SK-N-SH (cell line): ENCODE data around the gene NACAD. TPM values are rescaled to one million over a fixed set of nuclear protein-coding genes. Genes with fewer than 3 reads are reported as not detected.
A peak's percentile ranks its signal among the peaks of the same experiment; 100 is the strongest.

Experiments
- CTCF ChIA-PET: fragments of 300-600, 350-600 bp; formaldehyde crosslinking; extraction: SDS; loops from one replicate; lab custom pipeline; 2021; lab: Yijun Ruan, JAX
- POLR2A ChIA-PET: fragments of 350-600 bp; sonication (Branson Sonifier 250); formaldehyde crosslinking; extraction: SDS; loops from one replicate; lab custom pipeline; 2020; ENCODE audit warnings: antibody characterized with exemption, inconsistent platforms; lab: Yijun Ruan, JAX
- DNase-seq: peaks from one replicate; pipeline ENCODE4 v3.0.0; 2012
- H2AFZ ChIP-seq: fragments of 200-600 bp; sonication (generic); 2 replicates; pipeline ENCODE4 v1.8.1; 2016; ENCODE audit warnings: antibody characterized with exemption, mild to moderate bottlenecking, low read depth
- H3F3A ChIP-seq: fragments of 200-600 bp; sonication (generic); replicated peaks from 2 replicates; pipeline ENCODE3; 2016; ENCODE audit warnings: antibody characterized with exemption, mild to moderate bottlenecking; ENCODE audit not compliant: insufficient read depth
- H3K27ac ChIP-seq, 2 experiments: fragments of 200-500 bp in 1 of 2; fragments of 200-600 bp in 1 of 2; sonication (Bioruptor generic) in 1 of 2; sonication (generic), shearing (Covaris generic) in 1 of 2; 2 replicates each; pipeline versions ENCODE4 v1.5.1 to v1.6.1; 2014 to 2016; ENCODE audit warnings: low read depth in 2 of 2, inconsistent platforms in 1 of 2, low read length in 1 of 2, mild to moderate bottlenecking in 1 of 2, mixed read lengths in 1 of 2
- H3K27me3 ChIP-seq: fragments of 200-600 bp; sonication (generic), shearing (Covaris generic); 2 replicates; pipeline ENCODE4 v1.6.1; 2016; ENCODE audit warnings: mixed run types; ENCODE audit not compliant: insufficient read depth
- H3K36me3 ChIP-seq, 2 experiments: fragments of 200-500 bp in 1 of 2; fragments of 200-600 bp in 1 of 2; sonication (Bioruptor generic) in 1 of 2; sonication (generic) in 1 of 2; replicated peaks in 1 of 2; 2 replicates each; pipeline versions ENCODE3 to v1.5.1; 2014 to 2016; ENCODE audit warnings: low read length in 1 of 2, mild to moderate bottlenecking in 1 of 2; ENCODE audit not compliant: insufficient read depth in 2 of 2, control insufficient read depth in 1 of 2
- H3K4me1 ChIP-seq, 2 experiments: fragments of 200-500 bp in 1 of 2; fragments of 200-600 bp in 1 of 2; sonication (Bioruptor generic) in 1 of 2; sonication (generic), shearing (Covaris generic) in 1 of 2; 2 replicates each; pipeline versions ENCODE4 v1.5.1 to v1.6.1; 2014 to 2016; ENCODE audit warnings: low read depth in 1 of 2, low read length in 1 of 2, mixed run types in 1 of 2; ENCODE audit not compliant: insufficient read depth in 2 of 2, control insufficient read depth in 1 of 2
- H3K4me2 ChIP-seq: fragments of 200-600 bp; sonication (generic), shearing (Covaris generic); 2 replicates; pipeline ENCODE4 v1.6.1; 2017; ENCODE audit warnings: mixed run types
- H3K4me3 ChIP-seq, 2 experiments: fragments of 200-500 bp in 1 of 2; fragments of 200-600 bp in 1 of 2; sonication (Bioruptor generic) in 1 of 2; sonication (generic), shearing (Covaris generic) in 1 of 2; 2 replicates each; pipeline versions ENCODE4 v1.5.1 to v1.8.1; 2014 to 2016; ENCODE audit warnings: low read depth in 2 of 2, inconsistent platforms in 1 of 2, low read length in 1 of 2, mild to moderate bottlenecking in 1 of 2, mixed read lengths in 1 of 2, moderate library complexity in 1 of 2
- H3K79me2 ChIP-seq: fragments of 200-600 bp; sonication (generic); 2 replicates; pipeline ENCODE4 v1.8.1; 2017; ENCODE audit warnings: mild to moderate bottlenecking; ENCODE audit not compliant: insufficient read depth
- H3K9ac ChIP-seq: fragments of 200-600 bp; sonication (generic); 2 replicates; pipeline ENCODE4 v1.6.1; 2017; ENCODE audit warnings: mixed run types
- H3K9me2 ChIP-seq: fragments of 200-600 bp; sonication (generic); 2 replicates; pipeline ENCODE4 v1.6.1; 2017; ENCODE audit warnings: mixed run types
- H3K9me3 ChIP-seq: fragments of 200-600 bp; sonication (generic); 2 replicates; pipeline ENCODE4 v1.6.1; 2017; ENCODE audit warnings: mixed run types, mild to moderate bottlenecking, moderate library complexity
- H4K20me1 ChIP-seq: fragments of 200-600 bp; sonication (generic); 2 replicates; pipeline ENCODE4 v1.6.1; 2017; ENCODE audit warnings: mild to moderate bottlenecking, mixed run types; ENCODE audit not compliant: insufficient read depth
- CHD2 ChIP-seq: fragments of 150-350 bp; IDR thresholded peaks from 2 replicates; pipeline ENCODE4 v1.6.1; 2018; ENCODE audit warnings: low read length; ENCODE audit not compliant: partially characterized antibody
- EP300 ChIP-seq, 2 experiments: IDR thresholded peaks; 2 replicates each; pipeline versions ENCODE4 v1.4.0 to v1.6.1; 2012; ENCODE audit warnings: borderline replicate concordance in 1 of 2, low read depth in 1 of 2, low read length in 1 of 2
- FOXJ3 ChIP-seq: sonication (generic); formaldehyde crosslinking; IDR thresholded peaks from 2 replicates; pipeline ENCODE4 v1.5.1; 2020; ENCODE audit warnings: mild to moderate bottlenecking, missing genetic modification reagents
- GABPA ChIP-seq: IDR thresholded peaks from 2 replicates; pipeline ENCODE4 v1.4.0; 2012; ENCODE audit warnings: low read depth, mild to moderate bottlenecking
- MXI1 ChIP-seq: IDR thresholded peaks from 2 replicates; pipeline ENCODE4 v1.6.1; 2012; ENCODE audit warnings: mild to moderate bottlenecking, low read depth, low read length, improper control_type of control experiment
- SMC3 ChIP-seq: IDR thresholded peaks from 2 replicates; pipeline ENCODE4 v1.6.1; 2012; ENCODE audit warnings: low read depth, low read length, improper control_type of control experiment
- YY1 ChIP-seq: IDR thresholded peaks from 2 replicates; pipeline ENCODE4 v1.4.0; 2012; ENCODE audit warnings: low read depth, mild to moderate bottlenecking
- WGBS: methylation state at CpG from one replicate; pipeline ENCODE4 v1.1.6; 2017; ENCODE audit warnings: low lambda C conversion rate; 5-methylcytosine and 5-hydroxymethylcytosine counted together
- polyA plus RNA-seq, 3 experiments: library from polyadenylated mRNA; depleted of rRNA; stranded (reverse); fragments of >200 nt; gene quantifications; 2 replicates each; pipeline ENCODE4 v1.2.3, GENCODE V29; 2012
- TF ChIP-seq, protein P1 (sequence below): IDR thresholded peaks from 2 replicates; pipeline ENCODE4; 2012

The NACAD gene
- polyA plus RNA-seq, 1 of the 3 experiments (the other 2 are of a cell fraction): 2.8 TPM

GRCh38 chr7:45072131-45073030 lies 16.4 kb downstream of the NACAD start:
- no peak overlapping the region for H3K4me3 ChIP-seq
- no peak overlapping the region for H2AFZ ChIP-seq
- ChIA-PET CTCF (interaction anchor here (0.6 to 6.6 kb wide), 20 partner anchors 16 to 506 kb away, joined by 3 to 36 read pairs (median 4); partner anchors contain the start of genes NACAD and TBRG4), POLR2A (interaction anchor here (0.6 to 3.7 kb wide), 11 partner anchors 8 to 187 kb away, joined by 3 to 28 read pairs (median 4); partner anchors contain the start of genes CCM2, NACAD, PURB and TBRG4)
- H3K4me1 ChIP-seq: peaks cover 0 to 40% of the 10 kb centered on the region in 2 experiments; a peak in 1 of 4 replicates
- TF ChIP-seq EP300 (IDR thresholded peaks at IDR 0.05; ENCODE audit: borderline replicate concordance in 1 of 2, low read depth in 1 of 2, low read length in 1 of 2) (0 out of 4 replicates have a peak, but pooled peaks of 1 of the 2 experiments have one; percentile 15), CHD2 (no peak), FOXJ3 (CRISPR knock-in tag) (0 out of 2 replicates have a peak, but pooled peaks have one; percentile 14)
- H3K79me2 ChIP-seq: peaks cover 8% of the 10 kb centered on the region
- peak; percentile 65 for DNase-seq
- H3K27ac ChIP-seq: peak overlapping the region in 1 of 2 experiments; percentile 91; a peak in 2 of 4 replicates
- H3K36me3 ChIP-seq: peaks cover 9 to 71% of the 10 kb centered on the region in 2 experiments
- no peaks in the 10 kb centered on the region for H3K27me3 ChIP-seq
- no peak overlapping the region for H3K4me2 ChIP-seq
- no peak overlapping the region for H3K9ac ChIP-seq
- H4K20me1 ChIP-seq: peaks cover 5% of the 10 kb centered on the region
- 93% methylated on average over 13 of the region's 13 CpGs for WGBS
- H3K9me2 ChIP-seq: no peaks in the 10 kb centered on the region
- H3F3A ChIP-seq: no peaks in the 10 kb centered on the region
- H3K9me3 ChIP-seq: no peaks in the 10 kb centered on the region

GRCh38 chr7:45071528-45071927 lies 17.2 kb downstream of the NACAD start:
- 96% methylated on average over 3 of the region's 3 CpGs for whole genome bisulfite sequencing
- no peaks in the 10 kb centered on the region for H3K27me3 ChIP-seq
- POLR2A ChIA-PET: interaction anchor here (3.2 to 3.7 kb wide), 2 partner anchors 40 to 71 kb away, joined by 23 to 28 read pairs; partner anchors contain the start of genes CCM2 and TBRG4
- no peaks in the 10 kb centered on the region for H3K9me2 ChIP-seq
- TF ChIP-seq, protein P1, sequence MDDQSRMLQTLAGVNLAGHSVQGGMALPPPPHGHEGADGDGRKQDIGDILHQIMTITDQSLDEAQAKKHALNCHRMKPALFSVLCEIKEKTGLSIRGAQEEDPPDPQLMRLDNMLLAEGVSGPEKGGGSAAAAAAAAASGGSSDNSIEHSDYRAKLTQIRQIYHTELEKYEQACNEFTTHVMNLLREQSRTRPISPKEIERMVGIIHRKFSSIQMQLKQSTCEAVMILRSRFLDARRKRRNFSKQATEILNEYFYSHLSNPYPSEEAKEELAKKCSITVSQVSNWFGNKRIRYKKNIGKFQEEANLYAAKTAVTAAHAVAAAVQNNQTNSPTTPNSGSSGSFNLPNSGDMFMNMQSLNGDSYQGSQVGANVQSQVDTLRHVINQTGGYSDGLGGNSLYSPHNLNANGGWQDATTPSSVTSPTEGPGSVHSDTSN: no peak
- no peak for TF ChIP-seq GABPA
- H3K9me3 ChIP-seq: no peaks in the 10 kb centered on the region
- DNase-seq: no peak
- H3K36me3 ChIP-seq: peaks cover 11 to 66% of the 10 kb centered on the region in 2 experiments
- H3K9ac ChIP-seq: no peak overlapping the region
- H3K4me3 ChIP-seq: no peak overlapping the region
- no peak overlapping the region for H3K4me2 ChIP-seq
- H3K79me2 ChIP-seq: peaks cover 12% of the 10 kb centered on the region
- no peak overlapping the region for H2AFZ ChIP-seq
- H3K4me1 ChIP-seq: peaks cover 0 to 40% of the 10 kb centered on the region in 2 experiments; a peak in 1 of 4 replicates
- CTCF ChIA-PET: interaction anchor here (1.1 to 6.6 kb wide), 5 partner anchors 40 to 214 kb away, joined by 3 to 36 read pairs (median 17); partner anchors contain the start of gene TBRG4
- H3K27ac ChIP-seq: peak overlapping the region in 1 of 2 experiments; percentile 91; a peak in 2 of 4 replicates
- H3F3A ChIP-seq: no peaks in the 10 kb centered on the region
- H4K20me1 ChIP-seq: peaks cover 5% of the 10 kb centered on the region

- TF ChIP-seq MXI1: no peak
- TF ChIP-seq YY1: no peak
- no peak for TF ChIP-seq SMC3
- no peak for TF ChIP-seq EP300 (IDR thresholded peaks at IDR 0.05; ENCODE audit: borderline replicate concordance in 1 of 2, low read depth in 1 of 2, low read length in 1 of 2)
- POLR2A ChIA-PET: interaction anchor here (1.4 kb wide), 1 partner anchor 41 kb away, joined by 4 read pairs; the partner anchor contains the start of gene TBRG4
- no peaks in the 10 kb centered on the region for H3F3A ChIP-seq
- no peaks in the 10 kb centered on the region for H3K27me3 ChIP-seq
- peaks cover 0 to 40% of the 10 kb centered on the region in 2 experiments; a peak in 1 of 4 replicates for H3K4me1 ChIP-seq
- peaks cover 12% of the 10 kb centered on the region for H3K79me2 ChIP-seq
- 100% methylated on average over 1 of the region's 1 CpG for WGBS
- H3K36me3 ChIP-seq: peaks cover 17 to 61% of the 10 kb centered on the region in 2 experiments
- H3K4me3 ChIP-seq: no peak overlapping the region
- H3K27ac ChIP-seq: no peak overlapping the region
- no peak overlapping the region for H2AFZ ChIP-seq
- no peak overlapping the region for H3K4me2 ChIP-seq
- no peak for DNase-seq
- H3K9me2 ChIP-seq: no peaks in the 10 kb centered on the region
- no peak overlapping the region for H3K9ac ChIP-seq
- CTCF ChIA-PET: interaction anchor here (1.2 to 6.6 kb wide), 5 partner anchors 15 to 96 kb away, joined by 3 to 36 read pairs (median 5); no protein-coding TSS in a partner anchor
- peaks cover 5% of the 10 kb centered on the region for H4K20me1 ChIP-seq
- no peaks in the 10 kb centered on the region for H3K9me3 ChIP-seq
Observed at GRCh38 chr7:45070254-45070642, 18.5 kb downstream of the NACAD start.
